Esophagus muscularis mucosa (tissue), 4 donors: ENCODE data around the gene ARMC9. TPM values are rescaled to one million over a fixed set of nuclear protein-coding genes. Genes with fewer than 3 reads are reported as not detected.

Source experiments
- DNase-seq: peaks from one replicate; pipeline ENCODE4 v3.0.0-alpha.2; 2017; ENCODE audit errors: extremely low spot score
- H3K27ac ChIP-seq, 4 donors: fragments of 200-600 bp; sonication (generic); replicated peaks in 1 of 4; 1 replicate in 3 of 4; 2 replicates in 1 of 4; pipeline ENCODE4 v1.5.1; 2016 to 2019; ENCODE audit warnings: mild to moderate bottlenecking in 1 of 4
- H3K27me3 ChIP-seq, 4 donors: fragments of 200-600 bp; sonication (generic); one replicate each; pipeline versions ENCODE4 v1.5.1 to v1.6.0; 2016 to 2019
- H3K36me3 ChIP-seq, 4 donors: fragments of 200-600 bp; sonication (generic); one replicate each; pipeline ENCODE4 v1.5.1; 2016 to 2019
- H3K4me1 ChIP-seq, 4 donors: fragments of 200-600 bp; sonication (generic); one replicate each; pipeline ENCODE4 v1.5.1; 2016 to 2019
- H3K4me3 ChIP-seq, 4 donors: fragments of 200-600 bp; sonication (generic); 1 replicate in 2 of 4; 2 replicates in 2 of 4; pipeline ENCODE4 v1.5.1; 2016 to 2019; ENCODE audit warnings: mild to moderate bottlenecking in 4 of 4, moderate library complexity in 1 of 4
- H3K9me3 ChIP-seq, 4 donors: fragments of 200-600 bp; sonication (generic); 1 replicate in 3 of 4; 2 replicates in 1 of 4; pipeline ENCODE4 v1.5.1; 2016 to 2019
- EP300 ChIP-seq: sonication (generic); formaldehyde crosslinking; IDR thresholded peaks from one replicate; pipeline ENCODE4 v1.6.1; 2017; ENCODE audit warnings: antibody characterized with exemption
- POLR2A ChIP-seq: fragments of 450-650 bp; IDR thresholded peaks from one replicate; pipeline ENCODE4 v1.6.1; 2017; ENCODE audit warnings: antibody characterized with exemption, moderate library complexity, mild to moderate bottlenecking, low read depth
- POLR2AphosphoS5 ChIP-seq, 2 donors: sonication (generic); formaldehyde crosslinking; IDR thresholded peaks; one replicate each; pipeline ENCODE4 v1.6.1; 2017; ENCODE audit warnings: antibody characterized with exemption in 2 of 2
- WGBS: methylation state at CpG from one replicate; pipeline ENCODE4 v1.1.5; 2018; 5-methylcytosine and 5-hydroxymethylcytosine counted together
- intact Hi-C: fragments of 100-400 bp; cut with DNase I; formaldehyde crosslinking; loops from one replicate; pipeline ENCODE4 v1.15.1; 2023
- total RNA-seq, 4 donors: library from RNA; depleted of rRNA; stranded (reverse); fragments of >200 nt; gene quantifications; one replicate each; pipeline versions ENCODE4 v1.1.0 to v1.2.1, GENCODE V29; 2016
- TF ChIP-seq, protein P1 (sequence below), 3 experiments: fragments of 200-600 bp in 2 of 3; fragments of 450-650 bp in 1 of 3; sonication (generic) in 2 of 3; IDR thresholded peaks; one replicate each; pipeline ENCODE4 v1.5.1; 2017 to 2019; ENCODE audit warnings: antibody characterized with exemption in 3 of 3, mild to moderate bottlenecking in 2 of 3, moderate library complexity in 1 of 3

Gene ARMC9
- total RNA-seq, 4 donors from 2014 or later = 119 to 262 (median 152) TPM

DNA sequence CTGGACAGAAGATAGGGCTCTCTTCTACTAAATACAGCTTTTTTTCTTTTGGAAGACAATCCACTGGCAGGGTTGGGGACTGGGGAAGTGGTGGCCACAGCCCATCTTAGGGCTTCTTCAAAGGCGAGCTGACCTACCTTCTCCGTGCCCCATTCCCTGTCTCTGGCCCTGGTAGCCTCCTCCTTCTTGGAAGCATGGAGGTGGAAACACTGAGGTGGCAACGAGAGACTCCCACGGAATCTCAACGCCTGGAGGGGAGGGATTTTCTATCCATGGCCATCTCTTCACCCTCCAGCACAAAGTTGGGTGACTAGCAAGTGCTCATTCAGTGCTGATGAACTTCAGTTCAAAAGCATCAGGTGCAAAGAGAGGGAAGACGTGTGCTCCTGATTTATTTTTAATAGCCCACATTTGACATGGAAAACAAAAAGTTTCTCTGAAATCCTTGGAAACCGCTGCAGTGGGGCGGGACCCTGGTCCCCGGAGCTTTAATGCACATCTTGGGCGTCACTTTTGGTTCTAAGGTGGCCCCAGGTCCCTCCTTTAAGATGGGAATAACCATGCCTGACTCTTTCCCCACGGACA is 633 bp upstream of the ARMC9 start:
- TF ChIP-seq EP300 = no peak
- no peak for TF ChIP-seq POLR2A
- TF ChIP-seq, protein P1, sequence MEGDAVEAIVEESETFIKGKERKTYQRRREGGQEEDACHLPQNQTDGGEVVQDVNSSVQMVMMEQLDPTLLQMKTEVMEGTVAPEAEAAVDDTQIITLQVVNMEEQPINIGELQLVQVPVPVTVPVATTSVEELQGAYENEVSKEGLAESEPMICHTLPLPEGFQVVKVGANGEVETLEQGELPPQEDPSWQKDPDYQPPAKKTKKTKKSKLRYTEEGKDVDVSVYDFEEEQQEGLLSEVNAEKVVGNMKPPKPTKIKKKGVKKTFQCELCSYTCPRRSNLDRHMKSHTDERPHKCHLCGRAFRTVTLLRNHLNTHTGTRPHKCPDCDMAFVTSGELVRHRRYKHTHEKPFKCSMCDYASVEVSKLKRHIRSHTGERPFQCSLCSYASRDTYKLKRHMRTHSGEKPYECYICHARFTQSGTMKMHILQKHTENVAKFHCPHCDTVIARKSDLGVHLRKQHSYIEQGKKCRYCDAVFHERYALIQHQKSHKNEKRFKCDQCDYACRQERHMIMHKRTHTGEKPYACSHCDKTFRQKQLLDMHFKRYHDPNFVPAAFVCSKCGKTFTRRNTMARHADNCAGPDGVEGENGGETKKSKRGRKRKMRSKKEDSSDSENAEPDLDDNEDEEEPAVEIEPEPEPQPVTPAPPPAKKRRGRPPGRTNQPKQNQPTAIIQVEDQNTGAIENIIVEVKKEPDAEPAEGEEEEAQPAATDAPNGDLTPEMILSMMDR (IDR thresholded peaks at IDR 0.05) = no peak
- no peak for TF ChIP-seq POLR2AphosphoS5 (IDR thresholded peaks at IDR 0.05)
- peak overlapping the region; percentile 87 to 92 (median 88) for H3K27ac ChIP-seq
- H3K4me1 ChIP-seq = peaks cover 10 to 57% (median 51%) of the 10 kb centered on the region in 4 donors
- peak overlapping the region; percentile 72 to 88 (median 76) for H3K4me3 ChIP-seq
- H3K9me3 ChIP-seq = no peaks in the 10 kb centered on the region
- WGBS = 20% methylated on average over 11 of the region's 11 CpGs
- peaks cover 0 to 3% (median 0%) of the 10 kb centered on the region in 4 donors for H3K27me3 ChIP-seq
- DNase-seq = no peak
- peaks cover 0 to 6% (median 0%) of the 10 kb centered on the region in 4 donors for H3K36me3 ChIP-seq
- intact Hi-C loops = no loop called here

- H3K4me1 ChIP-seq = peaks cover 9 to 64% (median 59%) of the 10 kb centered on the region in 4 donors
- H3K36me3 ChIP-seq = peaks cover 0 to 12% (median 0%) of the 10 kb centered on the region in 4 donors
- H3K4me3 ChIP-seq = peak overlapping the region; percentile 72 to 88 (median 76)
- DNase-seq = no peak
- WGBS = 33% methylated on average over 5 of the region's 5 CpGs
- peaks cover 0 to 3% (median 0%) of the 10 kb centered on the region in 4 donors for H3K27me3 ChIP-seq
- TF ChIP-seq, protein P1 (IDR thresholded peaks at IDR 0.05) = no peak
- TF ChIP-seq POLR2AphosphoS5 (IDR thresholded peaks at IDR 0.05) (peak in 1 of 2 donors; percentile 14), POLR2A (no peak), EP300 (no peak)
- intact Hi-C loops = no loop called here
- peak overlapping the region; percentile 87 to 92 (median 88) for H3K27ac ChIP-seq
- no peaks in the 10 kb centered on the region for H3K9me3 ChIP-seq
These were observed 788 bp downstream of the ARMC9 start for GRCh38 chr2:231199219-231199618.

GRCh38 chr2:231200805-231201474 is 2.5 kb downstream of the ARMC9 start:
- intact Hi-C loops = no loop called here
- 84% methylated on average over 3 of the region's 3 CpGs for WGBS
- no peak for DNase-seq

GRCh38 chr2:231201475-231201814 is 3.0 kb downstream of the ARMC9 start:
- TF ChIP-seq, protein P1 (IDR thresholded peaks at IDR 0.05) = no peak
- TF ChIP-seq POLR2A (no peak), EP300 (no peak), POLR2AphosphoS5 (IDR thresholded peaks at IDR 0.05) (no peak)
- Histone ChIP-seq H3K4me3 (peak overlapping the region; percentile 72 to 88 (median 76)), H3K9me3 (no peaks in the 10 kb centered on the region), H3K36me3 (peaks cover 0 to 12% (median under 1%) of the 10 kb centered on the region in 4 donors), H3K27ac (peak overlapping the region; percentile 87 to 92 (median 88)), H3K4me1 (peaks cover 9 to 85% (median 78%) of the 10 kb centered on the region in 4 donors), H3K27me3 (no peaks in the 10 kb centered on the region)
- DNase-seq = no peak
- intact Hi-C loops = no loop called here
- WGBS = 81% methylated on average over 4 of the region's 4 CpGs

More at GRCh38 chr2:231200805-231201474, 2.5 kb downstream of the ARMC9 start:
- Histone ChIP-seq H3K9me3 (no peaks in the 10 kb centered on the region), H3K27ac (peak overlapping the region; percentile 87 to 92 (median 88)), H3K4me1 (peaks cover 9 to 81% (median 75%) of the 10 kb centered on the region in 4 donors), H3K4me3 (peak overlapping the region; percentile 72 to 88 (median 76)), H3K27me3 (peaks cover 0 to 3% (median 0%) of the 10 kb centered on the region in 4 donors), H3K36me3 (peaks cover 0 to 12% (median 0%) of the 10 kb centered on the region in 4 donors)
- TF ChIP-seq POLR2AphosphoS5 (IDR thresholded peaks at IDR 0.05) = peak in 1 of 2 donors; percentile 28
- no peak for TF ChIP-seq POLR2A

DNA sequence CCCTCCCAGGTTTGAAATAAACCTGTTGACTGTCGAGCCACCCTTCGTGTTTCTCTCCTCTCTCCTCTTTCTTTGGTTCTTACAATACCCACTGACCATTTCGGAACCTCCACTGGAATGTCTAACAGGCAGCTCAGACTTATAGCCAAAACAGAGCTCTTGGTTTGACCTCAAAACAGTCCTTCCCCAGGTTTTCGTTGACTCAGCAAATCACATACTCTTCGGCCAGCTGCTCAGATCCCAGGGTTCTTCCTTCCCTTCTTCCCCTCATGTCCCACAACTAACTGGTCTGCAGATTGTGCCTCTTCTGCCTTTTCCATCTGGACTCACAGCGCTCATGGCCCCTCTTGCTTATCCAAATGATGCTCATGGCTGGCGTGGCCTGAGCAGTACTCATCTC is 4.7 kb downstream of the ARMC9 start:
- Histone ChIP-seq H3K4me1 (peaks cover 5 to 90% (median 81%) of the 10 kb centered on the region in 4 donors), H3K36me3 (peaks cover 0 to 26% (median 4%) of the 10 kb centered on the region in 4 donors), H3K9me3 (no peaks in the 10 kb centered on the region), H3K4me3 (peak overlapping the region in 1 of 4 donors; percentile 30), H3K27ac (peak overlapping the region; percentile 12 to 92 (median 88)), H3K27me3 (no peaks in the 10 kb centered on the region)
- 92% methylated on average over 7 of the region's 7 CpGs for WGBS
- intact Hi-C loops = no loop called here
- no peak for DNase-seq
- no peak for TF ChIP-seq POLR2A
- TF ChIP-seq POLR2AphosphoS5 (IDR thresholded peaks at IDR 0.05) = no peak
- TF ChIP-seq, protein P1 (IDR thresholded peaks at IDR 0.05) = no peak
- TF ChIP-seq EP300 = no peak
